ENCODE measurements around the gene MAP3K5.

MAP3K5 gene

DNA sequence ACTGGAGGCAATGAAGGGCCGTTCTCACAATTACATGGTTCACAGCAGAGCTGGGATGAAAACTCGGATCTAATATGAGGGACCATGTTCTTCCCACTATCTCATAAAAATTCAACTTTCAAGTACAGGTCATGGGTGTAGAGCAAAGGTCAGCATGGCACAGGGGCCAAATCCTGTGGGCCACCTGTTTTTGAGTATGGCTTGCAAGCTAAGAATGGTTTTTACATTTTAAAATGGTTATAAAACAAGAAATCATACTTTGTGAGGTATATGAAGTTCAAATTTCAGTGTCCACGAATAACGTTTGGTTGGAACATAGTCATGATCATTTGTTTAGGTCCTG, 4.6 kb downstream of the MAP3K5 start:
- no peak overlapping the region for H3K4me3 ChIP-seq (ENCODE audit: low read depth, low read length)
- no peak overlapping the region for H2AFZ ChIP-seq (ENCODE audit: insufficient read depth, low read length, poor library complexity)
- H3K36me3 ChIP-seq (ENCODE audit: control insufficient read depth in 1 of 2, insufficient read depth in 2 of 2, low read length in 2 of 2) = no peaks in the 10 kb centered on the region
- no peak overlapping the region for H4K12ac ChIP-seq (ENCODE audit: low read depth, low read length)
- no peak overlapping the region for H4K91ac ChIP-seq (ENCODE audit: low read depth, low read length)
- H3K79me1 ChIP-seq (ENCODE audit: low read length) = peaks cover 2% of the 10 kb centered on the region
- WGBS (ENCODE audit: extremely low coverage, insufficient coverage, insufficient read length) = no CpG with 5 or more reads among the region's 4 CpGs
- DNase-seq = no peak
- H3K79me2 ChIP-seq (ENCODE audit: control insufficient read depth, insufficient read depth, low read length, poor library complexity) = peaks cover 2% of the 10 kb centered on the region
- no peak overlapping the region for H2AK5ac ChIP-seq (ENCODE audit: low read length)
- H3K14ac ChIP-seq (ENCODE audit: low read length) = no peak overlapping the region
- no peak overlapping the region for H3K27ac ChIP-seq (ENCODE audit: low read depth, low read length)
- H3K9me3 ChIP-seq (ENCODE audit: insufficient read depth, low read depth, low read length) = no peaks in the 10 kb centered on the region
- H3K27me3 ChIP-seq (ENCODE audit: insufficient read depth, low read length) = no peaks in the 10 kb centered on the region
- no peak overlapping the region for H3K4me2 ChIP-seq (ENCODE audit: low read length)
- H2BK12ac ChIP-seq (ENCODE audit: low read length) = no peak overlapping the region
- H3K23ac ChIP-seq (ENCODE audit: low read length) = no peak overlapping the region
- no peak overlapping the region for H3K9ac ChIP-seq (ENCODE audit: low read length)
- peaks cover 0 to 11% of the 10 kb centered on the region in 2 experiments for H3K4me1 ChIP-seq (ENCODE audit: control insufficient read depth in 1 of 2, insufficient read depth in 2 of 2, low read length in 2 of 2)
- H2BK5ac ChIP-seq (ENCODE audit: low read depth, low read length, poor library complexity) = no peak overlapping the region
- no peak overlapping the region for H2BK120ac ChIP-seq (ENCODE audit: insufficient read depth, low read length, poor library complexity)
- H3K18ac ChIP-seq (ENCODE audit: low read length) = no peak overlapping the region
- H3K4ac ChIP-seq (ENCODE audit: low read depth, low read length) = no peak overlapping the region
- H4K8ac ChIP-seq (ENCODE audit: low read depth, low read length) = no peak overlapping the region

DNA sequence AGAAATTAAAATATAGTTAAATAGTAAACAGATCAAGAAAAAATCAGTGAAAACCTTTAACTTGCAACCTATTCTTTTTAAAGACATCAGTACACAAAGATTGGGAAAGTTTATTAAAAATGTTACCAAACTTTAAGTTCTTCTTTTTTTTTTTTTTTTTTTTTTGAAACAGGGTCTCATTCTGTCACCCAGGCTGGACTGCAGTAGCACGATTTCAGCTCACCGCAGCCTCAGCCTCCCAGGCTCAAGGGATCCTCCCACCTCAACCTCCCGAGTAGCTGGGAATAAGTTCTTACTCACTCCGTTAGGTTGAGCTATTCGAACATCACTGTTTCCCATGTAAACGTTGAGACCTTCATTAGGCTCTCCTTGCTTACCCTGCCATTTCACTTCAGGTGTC, 5.6 kb downstream of the MAP3K5 start:
- no peaks in the 10 kb centered on the region for H3K36me3 ChIP-seq (ENCODE audit: control insufficient read depth in 1 of 2, insufficient read depth in 2 of 2, low read length in 2 of 2)
- no peak overlapping the region for H2BK12ac ChIP-seq (ENCODE audit: low read length)
- H3K27me3 ChIP-seq (ENCODE audit: insufficient read depth, low read length) = no peaks in the 10 kb centered on the region
- H3K18ac ChIP-seq (ENCODE audit: low read length) = no peak overlapping the region
- no peak overlapping the region for H2AK5ac ChIP-seq (ENCODE audit: low read length)
- H3K4me3 ChIP-seq (ENCODE audit: low read depth, low read length) = no peak overlapping the region
- peaks cover 0 to 8% of the 10 kb centered on the region in 2 experiments for H3K4me1 ChIP-seq (ENCODE audit: control insufficient read depth in 1 of 2, insufficient read depth in 2 of 2, low read length in 2 of 2)
- H3K27ac ChIP-seq (ENCODE audit: low read depth, low read length) = no peak overlapping the region
- no peak overlapping the region for H4K12ac ChIP-seq (ENCODE audit: low read depth, low read length)
- H3K14ac ChIP-seq (ENCODE audit: low read length) = no peak overlapping the region
- H4K8ac ChIP-seq (ENCODE audit: low read depth, low read length) = no peak overlapping the region
- no peak overlapping the region for H3K9ac ChIP-seq (ENCODE audit: low read length)
- no peak overlapping the region for H2BK5ac ChIP-seq (ENCODE audit: low read depth, low read length, poor library complexity)
- H4K91ac ChIP-seq (ENCODE audit: low read depth, low read length) = no peak overlapping the region
- H3K4ac ChIP-seq (ENCODE audit: low read depth, low read length) = no peak overlapping the region
- no peaks in the 10 kb centered on the region for H3K79me2 ChIP-seq (ENCODE audit: control insufficient read depth, insufficient read depth, low read length, poor library complexity)
- DNase-seq = no peak
- no peak overlapping the region for H2AFZ ChIP-seq (ENCODE audit: insufficient read depth, low read length, poor library complexity)
- H3K23ac ChIP-seq (ENCODE audit: low read length) = no peak overlapping the region
- no peaks in the 10 kb centered on the region for H3K79me1 ChIP-seq (ENCODE audit: low read length)
- H3K9me3 ChIP-seq (ENCODE audit: insufficient read depth, low read depth, low read length) = no peaks in the 10 kb centered on the region
- no CpG with 5 or more reads among the region's 6 CpGs for WGBS (ENCODE audit: extremely low coverage, insufficient coverage, insufficient read length)
- H2BK120ac ChIP-seq (ENCODE audit: insufficient read depth, low read length, poor library complexity) = no peak overlapping the region
- no peak overlapping the region for H3K4me2 ChIP-seq (ENCODE audit: low read length)

DNA sequence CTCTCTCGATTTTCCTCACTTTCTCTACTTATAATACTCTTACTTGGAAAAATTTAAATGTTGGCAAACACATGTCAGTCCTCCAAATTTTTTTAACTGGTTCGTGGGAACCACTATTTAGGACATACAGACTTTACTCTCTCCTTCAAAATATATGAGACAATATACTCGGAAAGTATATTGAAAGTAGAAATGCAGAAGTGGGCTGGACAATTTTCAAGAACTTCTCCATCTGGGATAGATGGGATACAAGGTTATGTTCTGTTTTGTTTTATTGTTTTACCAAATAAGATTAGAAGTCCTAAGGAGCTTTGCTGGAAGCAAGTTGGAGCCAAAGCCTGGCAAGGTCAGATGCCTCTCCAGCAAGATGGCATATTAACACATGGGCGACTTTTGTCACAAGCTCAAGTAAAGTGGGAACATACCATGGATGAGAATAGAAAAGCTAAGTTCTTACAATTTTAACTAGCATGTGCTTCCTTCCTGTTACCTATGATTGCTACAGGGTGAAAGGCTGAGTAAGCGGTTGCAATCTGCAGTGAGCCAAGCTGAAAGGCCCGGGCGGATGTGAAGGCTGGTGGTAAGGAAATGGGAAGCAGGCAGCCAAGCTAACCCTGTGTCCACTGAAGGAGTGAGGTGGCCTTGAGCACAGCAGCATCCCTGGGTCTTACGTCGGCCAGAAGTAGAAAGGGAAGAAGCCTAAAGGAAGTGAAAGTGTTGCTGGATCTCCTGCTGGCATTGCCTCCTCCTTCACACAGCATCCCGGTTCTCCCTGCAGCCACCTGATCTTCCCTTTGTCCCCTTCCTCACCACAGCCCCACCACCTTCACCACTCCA, 7.1 kb downstream of the MAP3K5 start:
- H3K9me3 ChIP-seq (ENCODE audit: insufficient read depth, low read depth, low read length) = no peaks in the 10 kb centered on the region
- no peaks in the 10 kb centered on the region for H3K36me3 ChIP-seq (ENCODE audit: control insufficient read depth in 1 of 2, insufficient read depth in 2 of 2, low read length in 2 of 2)
- H2AFZ ChIP-seq (ENCODE audit: insufficient read depth, low read length, poor library complexity) = no peak overlapping the region
- no peak overlapping the region for H4K12ac ChIP-seq (ENCODE audit: low read depth, low read length)
- no peak overlapping the region for H3K9ac ChIP-seq (ENCODE audit: low read length)
- H3K18ac ChIP-seq (ENCODE audit: low read length) = no peak overlapping the region
- no peaks in the 10 kb centered on the region for H3K79me1 ChIP-seq (ENCODE audit: low read length)
- H3K4ac ChIP-seq (ENCODE audit: low read depth, low read length) = no peak overlapping the region
- H3K23ac ChIP-seq (ENCODE audit: low read length) = no peak overlapping the region
- no peak overlapping the region for H2BK120ac ChIP-seq (ENCODE audit: insufficient read depth, low read length, poor library complexity)
- H4K8ac ChIP-seq (ENCODE audit: low read depth, low read length) = no peak overlapping the region
- no peak overlapping the region for H3K14ac ChIP-seq (ENCODE audit: low read length)
- no peak overlapping the region for H2BK12ac ChIP-seq (ENCODE audit: low read length)
- no peak overlapping the region for H4K91ac ChIP-seq (ENCODE audit: low read depth, low read length)
- no peak overlapping the region for H2AK5ac ChIP-seq (ENCODE audit: low read length)
- DNase-seq = peak in 1 of 2 donors; percentile 26
- no peaks in the 10 kb centered on the region for H3K79me2 ChIP-seq (ENCODE audit: control insufficient read depth, insufficient read depth, low read length, poor library complexity)
- no peak overlapping the region for H3K27ac ChIP-seq (ENCODE audit: low read depth, low read length)
- H3K4me1 ChIP-seq (ENCODE audit: control insufficient read depth in 1 of 2, insufficient read depth in 2 of 2, low read length in 2 of 2) = peaks cover 0 to 5% of the 10 kb centered on the region in 2 experiments
- WGBS (ENCODE audit: extremely low coverage, insufficient coverage, insufficient read length) = no CpG with 5 or more reads among the region's 10 CpGs
- H3K4me2 ChIP-seq (ENCODE audit: low read length) = no peak overlapping the region
- no peak overlapping the region for H3K4me3 ChIP-seq (ENCODE audit: low read depth, low read length)
- no peaks in the 10 kb centered on the region for H3K27me3 ChIP-seq (ENCODE audit: insufficient read depth, low read length)
- no peak overlapping the region for H2BK5ac ChIP-seq (ENCODE audit: low read depth, low read length, poor library complexity)

DNA sequence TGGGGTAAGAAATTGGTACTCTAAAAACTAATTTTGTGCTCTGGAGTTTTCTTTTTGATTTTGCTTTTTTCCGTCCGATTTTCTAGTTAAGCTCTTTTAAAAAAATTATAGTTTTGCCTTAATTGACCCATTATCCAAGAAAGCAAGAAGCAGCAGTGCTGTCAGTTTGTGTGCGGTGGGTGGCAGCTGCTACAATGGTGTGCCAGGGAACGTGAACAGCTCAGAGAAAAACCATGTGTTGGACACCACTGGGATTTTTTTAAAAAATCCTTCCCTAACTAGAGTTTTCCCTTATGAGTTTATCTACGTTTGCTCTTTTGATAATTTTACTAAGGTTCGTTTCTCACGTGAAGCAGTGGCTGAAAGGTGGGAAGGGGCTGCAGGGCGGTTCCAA, 8.0 kb downstream of the MAP3K5 start:
- no peaks in the 10 kb centered on the region for H3K36me3 ChIP-seq (ENCODE audit: control insufficient read depth in 1 of 2, insufficient read depth in 2 of 2, low read length in 2 of 2)
- no peak overlapping the region for H3K4me3 ChIP-seq (ENCODE audit: low read depth, low read length)
- H2AK5ac ChIP-seq (ENCODE audit: low read length) = no peak overlapping the region
- H3K27me3 ChIP-seq (ENCODE audit: insufficient read depth, low read length) = no peaks in the 10 kb centered on the region
- H3K4me1 ChIP-seq (ENCODE audit: control insufficient read depth in 1 of 2, insufficient read depth in 2 of 2, low read length in 2 of 2) = peaks cover 0 to 5% of the 10 kb centered on the region in 2 experiments
- no peak overlapping the region for H2BK5ac ChIP-seq (ENCODE audit: low read depth, low read length, poor library complexity)
- no peak for DNase-seq
- H3K27ac ChIP-seq (ENCODE audit: low read depth, low read length) = no peak overlapping the region
- no peaks in the 10 kb centered on the region for H3K79me2 ChIP-seq (ENCODE audit: control insufficient read depth, insufficient read depth, low read length, poor library complexity)
- no peaks in the 10 kb centered on the region for H3K9me3 ChIP-seq (ENCODE audit: insufficient read depth, low read depth, low read length)
- H2BK120ac ChIP-seq (ENCODE audit: insufficient read depth, low read length, poor library complexity) = no peak overlapping the region
- no peak overlapping the region for H3K4ac ChIP-seq (ENCODE audit: low read depth, low read length)
- H2BK12ac ChIP-seq (ENCODE audit: low read length) = no peak overlapping the region
- H3K23ac ChIP-seq (ENCODE audit: low read length) = no peak overlapping the region
- no peak overlapping the region for H3K4me2 ChIP-seq (ENCODE audit: low read length)
- H4K12ac ChIP-seq (ENCODE audit: low read depth, low read length) = no peak overlapping the region
- H2AFZ ChIP-seq (ENCODE audit: insufficient read depth, low read length, poor library complexity) = no peak overlapping the region
- WGBS (ENCODE audit: extremely low coverage, insufficient coverage, insufficient read length) = no CpG with 5 or more reads among the region's 8 CpGs
- no peak overlapping the region for H4K91ac ChIP-seq (ENCODE audit: low read depth, low read length)
- no peak overlapping the region for H3K18ac ChIP-seq (ENCODE audit: low read length)
- no peak overlapping the region for H4K8ac ChIP-seq (ENCODE audit: low read depth, low read length)
- no peaks in the 10 kb centered on the region for H3K79me1 ChIP-seq (ENCODE audit: low read length)
- H3K9ac ChIP-seq (ENCODE audit: low read length) = no peak overlapping the region
- no peak overlapping the region for H3K14ac ChIP-seq (ENCODE audit: low read length)

Measured in trophoblast cell (in vitro differentiated cells and primary cell).